OCI-LY7 (cell line): ENCODE measurements around the gene FOXN4. TPM values are rescaled to one million over a fixed set of nuclear protein-coding genes. Genes with fewer than 3 reads are reported as not detected.
A peak's percentile ranks its signal among the peaks of the same experiment; 100 is the strongest.
"Not testable (repeated sequence)": the region's sequence is repeated elsewhere in the genome, so short reads cannot be mapped to it uniquely, and the experiment has no call there.

Experiments
- BruUV-seq: library from RNA; stranded (reverse); fragments of 400-500 nt; replicated peaks from 2 replicates; lab custom pipeline; 2021; lab: Mats Ljungman, UMichigan
- CTCF ChIA-PET: fragments of 300-600 bp; sonication (Branson Sonifier 250); formaldehyde crosslinking; loops from one replicate; lab custom pipeline; 2022; ENCODE audit warnings: antibody characterized with exemption; ENCODE audit not compliant: unreplicated experiment; lab: Charles Lee
- POLR2A ChIA-PET: fragments of 300-600 bp; sonication (Branson Sonifier 250); formaldehyde crosslinking; loops from one replicate; lab custom pipeline; 2022; ENCODE audit warnings: antibody characterized with exemption; lab: Charles Lee
- DNase-seq: peaks from one replicate; pipeline ENCODE4 v3.0.0-alpha.2; 2015; ENCODE audit warnings: low spot score
- H2AFZ ChIP-seq: fragments of 200-600 bp; sonication (generic), shearing (Covaris generic); 2 replicates; pipeline ENCODE4 v1.6.1; 2014; ENCODE audit warnings: mild to moderate bottlenecking, antibody characterized with exemption, low read length, moderate library complexity
- H3K27ac ChIP-seq: fragments of 200-600 bp; sonication (generic); 2 replicates; pipeline ENCODE4 v1.5.1; 2014; ENCODE audit warnings: mixed run types, low read depth, mild to moderate bottlenecking, moderate library complexity, low read length, inconsistent platforms; ENCODE audit not compliant: poor library complexity, severe bottlenecking
- H3K36me3 ChIP-seq: fragments of 200-600 bp; sonication (generic); 2 replicates; pipeline ENCODE4 v1.6.1; 2014; ENCODE audit warnings: mild to moderate bottlenecking, antibody characterized with exemption, low read length, moderate library complexity, mixed read lengths; ENCODE audit not compliant: insufficient read depth
- H3K4me1 ChIP-seq: fragments of 200-600 bp; sonication (generic); 2 replicates; pipeline ENCODE4 v1.5.1; 2014; ENCODE audit warnings: mild to moderate bottlenecking, low read length; ENCODE audit not compliant: insufficient read depth, poor library complexity, severe bottlenecking
- H3K4me2 ChIP-seq: fragments of 200-600 bp; sonication (generic); 2 replicates; pipeline ENCODE4 v1.6.1; 2014; ENCODE audit warnings: mild to moderate bottlenecking, low read length
- H3K4me3 ChIP-seq: fragments of 200-600 bp; sonication (generic); 2 replicates; pipeline ENCODE4 v1.5.1; 2014; ENCODE audit warnings: mild to moderate bottlenecking, low read depth, low read length; ENCODE audit not compliant: poor library complexity, severe bottlenecking
- H3K79me2 ChIP-seq: fragments of 200-600 bp; sonication (generic); 2 replicates; pipeline ENCODE4 v1.6.1; 2016; ENCODE audit warnings: low read depth, mild to moderate bottlenecking, low read length, moderate library complexity, mixed read lengths; ENCODE audit not compliant: insufficient read depth
- H3K9me2 ChIP-seq: fragments of 200-600 bp; sonication (generic); 2 replicates; pipeline ENCODE4 v1.6.1; 2016; ENCODE audit warnings: mild to moderate bottlenecking, low read length, mixed read lengths; ENCODE audit not compliant: insufficient read depth
- H3K9me3 ChIP-seq: fragments of 200-600 bp; sonication (generic); 2 replicates; pipeline ENCODE4 v1.6.1; 2014; ENCODE audit warnings: mild to moderate bottlenecking, mixed run types, low read length, mixed read lengths
- H4K20me1 ChIP-seq: fragments of 200-600 bp; sonication (generic); 2 replicates; pipeline ENCODE4 v1.6.1; 2014; ENCODE audit warnings: mild to moderate bottlenecking, antibody characterized with exemption, low read length, moderate library complexity, mixed read lengths; ENCODE audit not compliant: insufficient read depth
- EZH2phosphoT487 ChIP-seq: fragments of 200-600 bp; sonication (generic); IDR thresholded peaks from 2 replicates; pipeline ENCODE4 v1.6.1; 2018; ENCODE audit warnings: low read depth, borderline replicate concordance, mild to moderate bottlenecking, mixed run types, antibody characterized with exemption, low read length, moderate library complexity, mixed read lengths
- intact Hi-C: fragments of 100-400 bp; cut with micrococcal nuclease; formaldehyde crosslinking; loops from one replicate; pipeline ENCODE4 v1.10.0; 2022; ENCODE audit not compliant: unreplicated experiment
- total RNA-seq, 2 experiments: library from RNA; depleted of rRNA in 1 of 2; stranded (reverse); fragments of >200 nt in 1 of 2; shearing (Covaris generic) in 1 of 2; gene quantifications; 2 replicates each; pipeline ENCODE4 v1.2.3, GENCODE V29; 2014 to 2022
- TF ChIP-seq, protein P1 (sequence below): fragments of 200-600 bp; sonication (generic); conservative IDR thresholded peaks from 2 replicates; pipeline ENCODE4 v1.5.1; 2014; ENCODE audit warnings: mild to moderate bottlenecking, antibody characterized with exemption, low read length, moderate library complexity, mixed read lengths

FOXN4 gene
- total RNA-seq, 2 experiments from 2014 or later: 2.7 to 4.5 TPM

DNA sequence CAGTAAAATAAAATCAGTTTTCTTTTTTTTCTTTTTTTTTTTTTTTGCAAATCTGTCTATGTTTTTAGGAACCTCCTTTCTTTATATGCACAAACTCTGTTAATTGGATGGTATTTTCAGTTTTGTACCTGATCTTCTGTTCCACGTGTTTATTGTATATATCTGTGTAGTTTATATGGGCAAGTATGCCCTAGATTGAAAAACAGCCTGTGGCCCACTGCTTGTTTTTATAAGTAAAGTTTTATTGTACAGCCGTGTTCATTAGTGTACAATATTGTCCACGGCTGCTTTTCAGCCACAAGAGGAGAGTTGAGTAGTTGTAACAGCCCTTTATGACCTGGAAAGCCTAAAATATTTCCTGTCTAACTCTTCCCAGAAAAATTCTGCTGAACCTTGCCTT lies 19.9 kb upstream of the FOXN4 start:
- no peaks in the 10 kb centered on the region for H3K9me3 ChIP-seq
- TF ChIP-seq, protein P1, sequence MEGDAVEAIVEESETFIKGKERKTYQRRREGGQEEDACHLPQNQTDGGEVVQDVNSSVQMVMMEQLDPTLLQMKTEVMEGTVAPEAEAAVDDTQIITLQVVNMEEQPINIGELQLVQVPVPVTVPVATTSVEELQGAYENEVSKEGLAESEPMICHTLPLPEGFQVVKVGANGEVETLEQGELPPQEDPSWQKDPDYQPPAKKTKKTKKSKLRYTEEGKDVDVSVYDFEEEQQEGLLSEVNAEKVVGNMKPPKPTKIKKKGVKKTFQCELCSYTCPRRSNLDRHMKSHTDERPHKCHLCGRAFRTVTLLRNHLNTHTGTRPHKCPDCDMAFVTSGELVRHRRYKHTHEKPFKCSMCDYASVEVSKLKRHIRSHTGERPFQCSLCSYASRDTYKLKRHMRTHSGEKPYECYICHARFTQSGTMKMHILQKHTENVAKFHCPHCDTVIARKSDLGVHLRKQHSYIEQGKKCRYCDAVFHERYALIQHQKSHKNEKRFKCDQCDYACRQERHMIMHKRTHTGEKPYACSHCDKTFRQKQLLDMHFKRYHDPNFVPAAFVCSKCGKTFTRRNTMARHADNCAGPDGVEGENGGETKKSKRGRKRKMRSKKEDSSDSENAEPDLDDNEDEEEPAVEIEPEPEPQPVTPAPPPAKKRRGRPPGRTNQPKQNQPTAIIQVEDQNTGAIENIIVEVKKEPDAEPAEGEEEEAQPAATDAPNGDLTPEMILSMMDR: no peak
- TF ChIP-seq EZH2phosphoT487: no peak
- intact Hi-C loops: no loop called here
- ChIA-PET CTCF (no interaction called here), POLR2A (interaction anchor here (0.7 to 1.2 kb wide), 2 partner anchors 9 to 17 kb away, joined by 3 to 4 read pairs; no protein-coding TSS in a partner anchor)
- H2AFZ ChIP-seq: no peak overlapping the region
- no TSS peak for BruUV-seq
- no peaks in the 10 kb centered on the region for H3K79me2 ChIP-seq
- no peak overlapping the region for H3K4me3 ChIP-seq
- no peaks in the 10 kb centered on the region for H3K9me2 ChIP-seq
- H4K20me1 ChIP-seq: no peaks in the 10 kb centered on the region
- no peak overlapping the region for H3K27ac ChIP-seq
- H3K4me2 ChIP-seq: no peak overlapping the region
- no peaks in the 10 kb centered on the region for H3K4me1 ChIP-seq
- DNase-seq: no peak
- H3K36me3 ChIP-seq: no peaks in the 10 kb centered on the region

DNA sequence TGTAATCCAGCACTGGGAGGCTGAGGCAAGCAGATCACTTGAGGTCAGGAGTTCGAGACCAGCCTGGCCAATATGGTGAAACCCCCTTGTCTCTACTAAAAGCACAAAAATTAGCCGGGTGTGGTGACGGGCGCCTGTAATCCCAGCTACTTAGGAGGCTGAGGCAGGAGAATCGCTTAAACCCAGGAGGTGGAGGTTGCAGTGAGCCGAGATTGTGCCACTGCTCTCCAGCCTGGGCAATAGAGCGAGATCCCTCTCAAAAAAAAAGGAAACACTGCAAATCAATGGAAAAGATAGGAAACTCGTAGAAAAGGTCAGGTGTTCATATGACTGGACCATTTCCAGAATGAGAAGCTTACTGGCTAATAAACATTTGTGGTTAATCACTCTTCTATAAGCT lies 12.2 kb upstream of the FOXN4 start:
- DNase-seq, H3K36me3 ChIP-seq, H3K4me1 ChIP-seq, H3K4me2 ChIP-seq, H3K4me3 ChIP-seq, H3K79me2 ChIP-seq, H2AFZ ChIP-seq, intact Hi-C loops, CTCF ChIA-PET, H4K20me1 ChIP-seq, H3K27ac ChIP-seq, H3K9me2 ChIP-seq, POLR2A ChIA-PET, H3K9me3 ChIP-seq, BruUV-seq: not testable (repeated sequence)

DNA sequence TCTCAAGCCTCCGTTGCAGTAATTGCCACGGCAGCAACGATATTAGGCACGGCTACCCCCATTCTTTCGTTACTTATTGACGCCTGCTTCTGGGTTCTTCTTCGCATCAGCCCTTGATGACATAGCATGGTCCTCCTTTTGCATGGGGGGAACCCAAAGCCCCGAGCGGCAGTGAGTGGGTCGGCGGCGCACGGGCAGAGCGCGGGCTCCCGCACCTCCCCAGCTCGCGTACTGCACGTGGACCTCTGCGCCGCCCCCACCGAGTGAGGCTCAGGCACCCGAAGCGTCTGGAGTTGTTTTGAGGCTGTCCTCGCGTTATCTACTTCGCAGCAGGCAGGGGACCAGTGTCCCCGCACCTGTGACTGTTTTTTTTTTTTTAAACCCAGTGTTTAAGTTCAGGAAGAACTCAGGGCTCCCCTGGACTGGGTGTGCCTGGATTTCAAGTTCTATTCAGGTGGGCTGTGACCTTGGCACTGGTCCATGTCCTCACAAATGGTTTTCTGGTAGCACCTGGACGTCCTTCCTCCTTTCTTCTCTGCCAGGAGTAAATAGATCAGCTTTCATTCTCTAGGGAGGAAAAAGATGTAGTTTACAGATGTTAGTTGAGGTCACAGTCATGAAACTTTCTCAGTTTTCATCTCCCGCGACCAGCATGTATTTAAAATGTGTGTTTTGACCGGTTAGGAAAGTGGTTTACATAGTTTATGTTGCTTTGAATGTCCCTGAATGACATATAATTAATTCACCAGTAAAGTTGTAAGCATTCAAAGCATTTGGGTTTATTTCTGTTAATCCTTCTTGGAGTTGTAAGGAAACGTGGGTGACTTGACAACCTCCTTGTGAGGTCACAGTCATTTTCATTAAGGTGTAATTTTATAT lies 1.4 kb upstream of the FOXN4 start:
- no TSS peak for BruUV-seq
- H3K4me3 ChIP-seq: peak overlapping the region; percentile 75
- H3K4me2 ChIP-seq: peak overlapping the region; percentile 82

More for the DNA sequence above, 1.4 kb upstream of the FOXN4 start:
- Histone ChIP-seq H3K9me2 (no peaks in the 10 kb centered on the region), H3K9me3 (no peaks in the 10 kb centered on the region), H3K36me3 (no peaks in the 10 kb centered on the region), H3K27ac (peak overlapping the region; percentile 65), H3K79me2 (peaks cover 8% of the 10 kb centered on the region; the same call in 1 of the 2 replicates), H2AFZ (peak overlapping the region; percentile 63; the same call in 1 of the 2 replicates), H3K4me1 (peaks cover 32% of the 10 kb centered on the region), H4K20me1 (no peaks in the 10 kb centered on the region)
- intact Hi-C loops: no loop called here
- DNase-seq: peak; percentile 83
- ChIA-PET POLR2A (interaction anchor here (0.7 kb wide), 1 partner anchor 653 kb away, joined by 3 read pairs; no protein-coding TSS in a partner anchor), CTCF (no interaction called here)
- TF ChIP-seq, protein P1: no peak
- TF ChIP-seq EZH2phosphoT487: no peak
